Adrenal gland (tissue), 12 donors: ENCODE results near the gene PRM2. TPM values are rescaled to one million over a fixed set of nuclear protein-coding genes. Genes with fewer than 3 reads are reported as not detected.

ENCODE experiments used
- DNase-seq, 7 donors: peaks; one replicate each; pipeline ENCODE4 v3.0.0-alpha.2; 2019 to 2020
- H3K27ac ChIP-seq, 5 donors: fragments of 200-600 bp; sonication (generic) in 4 of 5; 1 replicate in 3 of 5; 2 replicates in 2 of 5; pipeline versions ENCODE4 v1.5.1 to v1.8.0; 2016 to 2020; ENCODE audit warnings: mild to moderate bottlenecking in 1 of 5
- H3K27me3 ChIP-seq: fragments of 200-600 bp; 2 replicates; pipeline ENCODE4 v1.8.0; 2021
- H3K36me3 ChIP-seq, 2 donors: fragments of 200-600 bp; replicated peaks in 1 of 2; 1 replicate in 1 of 2; 2 replicates in 1 of 2; pipeline versions ENCODE4 v1.5.1 to v1.8.0; 2018 to 2022
- H3K4me1 ChIP-seq, 2 donors: fragments of 200-600 bp; replicated peaks in 1 of 2; 1 replicate in 1 of 2; 2 replicates in 1 of 2; pipeline versions ENCODE4 v1.5.1 to v1.8.0; 2018 to 2021
- H3K4me3 ChIP-seq, 4 donors: fragments of 200-600 bp; sonication (generic) in 3 of 4; one replicate each; pipeline ENCODE4 v1.5.1; 2016 to 2018
- H3K9me3 ChIP-seq, 3 donors: fragments of 200-600 bp; sonication (generic) in 1 of 3; replicated peaks in 1 of 3; 1 replicate in 2 of 3; 2 replicates in 1 of 3; pipeline versions ENCODE4 v1.5.1 to v1.8.0; 2016 to 2021
- POLR2A ChIP-seq, 2 donors: fragments of 450-650 bp; IDR thresholded peaks; one replicate each; pipeline ENCODE4 v1.6.1; 2017; ENCODE audit warnings: antibody characterized with exemption in 2 of 2, mild to moderate bottlenecking in 2 of 2, moderate library complexity in 1 of 2
- WGBS, 4 donors: extraction: QIAGEN DNeasy Blood & Tissue Kit in 2 of 4; methylation state at CpG; one replicate each; pipeline versions ENCODE4 v1.1.5 to v1.1.7; 2013 to 2017; 5-methylcytosine and 5-hydroxymethylcytosine counted together
- intact Hi-C, 2 donors: fragments of 100-400 bp; cut with DNase I; formaldehyde crosslinking; loops; one replicate each; pipeline versions ENCODE4 v1.14.1 to v1.15.0; 2022 to 2023
- polyA plus RNA-seq, 3 donors: library from polyadenylated mRNA; stranded (reverse); fragments of 200-250 nt in 2 of 3; fragments of 350-450 nt in 1 of 3; fragmentation: Illumina TruSeq in 1 of 3; extraction: RNeasy Lipid Tissue Mini Kit (QIAGEN cat#74804) in 1 of 3; gene quantifications; one replicate each; pipeline ENCODE4 v1.2.3, GENCODE V29; 2013 to 2014
- total RNA-seq, 9 donors: library from RNA; depleted of rRNA in 4 of 9; stranded (reverse); fragments of >200 nt in 4 of 9; fragments of 120-200 nt in 1 of 9; fragmentation: NEBNext Ultra II Directional in 1 of 9; extraction: Animal tissue kit (Norgen Biotek cat#: 25700) in 1 of 9; gene quantifications; one replicate each; pipeline versions ENCODE4 v1.1.0 to v1.2.4, GENCODE V29; 2013 to 2023
- TF ChIP-seq, protein P1 (sequence below), 6 experiments: fragments of 450-650 bp in 4 of 6; fragments of 200-600 bp in 2 of 6; sonication (generic) in 1 of 6; IDR thresholded peaks; 1 replicate in 5 of 6; 2 replicates in 1 of 6; pipeline versions ENCODE4 v1.5.1 to v1.8.0; 2016 to 2021; ENCODE audit warnings: antibody characterized with exemption in 6 of 6, mild to moderate bottlenecking in 2 of 6, moderate library complexity in 1 of 6
- donor health status: healthy with polysubstance abuse.
- donor health status: Bipolar disorder and iron deficiency.
- donor health status: DM: yes; HTN: yes; CAD: no.
- donor health status: DM: no; HTN: no; CAD: no.
- donor health status: DM: no; HTN: no; CAD: no.
- donor health status: DM: yes; HTN: yes; CAD: no.

PRM2 gene
- total and polyA plus RNA-seq, 12 donors, result not detected

DNA sequence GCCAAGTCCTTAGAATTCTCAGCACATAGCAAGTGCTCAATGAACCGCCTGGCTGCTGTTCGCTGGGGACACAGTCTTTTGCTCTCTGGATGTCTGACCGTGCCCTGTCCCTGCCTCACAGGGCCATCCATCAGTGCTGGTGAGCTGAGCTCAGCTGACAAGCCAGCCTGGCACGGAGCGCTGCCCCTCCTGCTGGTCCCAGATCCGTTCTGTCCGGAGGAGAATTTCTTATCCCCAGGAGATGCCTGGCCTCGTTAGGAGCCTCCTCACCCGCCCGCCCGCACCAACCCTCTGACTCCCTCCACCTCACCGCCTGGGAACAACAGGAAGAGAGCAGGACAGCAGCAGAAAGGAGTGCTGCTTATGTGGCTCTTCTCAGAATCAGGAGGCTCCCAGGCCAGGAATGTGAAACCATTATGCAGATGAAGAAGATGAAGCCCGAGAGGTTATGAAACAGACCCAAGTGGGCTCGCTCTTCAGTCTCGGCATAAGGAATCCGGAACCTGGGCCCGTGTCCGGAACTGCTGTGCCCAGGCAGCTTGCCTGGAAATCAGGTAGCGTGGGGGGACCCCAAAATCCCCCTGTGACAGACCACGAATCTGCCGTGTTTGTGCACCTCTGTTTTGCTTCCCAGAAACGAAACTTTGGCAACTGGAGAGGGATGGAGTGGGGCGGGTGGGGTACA lies 40.2 kb upstream of the PRM2 start:
- DNase-seq, result no peak
- Histone ChIP-seq H3K4me3 (no peak overlapping the region), H3K27me3 (no peaks in the 10 kb centered on the region), H3K36me3 (no peaks in the 10 kb centered on the region), H3K4me1 (peaks cover 0 to 3% of the 10 kb centered on the region in 2 donors), H3K27ac (no peak overlapping the region), H3K9me3 (no peaks in the 10 kb centered on the region)
- 72 to 89% (median 80%) methylated on average over 13 to 23 of the region's 23 CpGs for WGBS, 4 donors
- TF ChIP-seq, protein P1, sequence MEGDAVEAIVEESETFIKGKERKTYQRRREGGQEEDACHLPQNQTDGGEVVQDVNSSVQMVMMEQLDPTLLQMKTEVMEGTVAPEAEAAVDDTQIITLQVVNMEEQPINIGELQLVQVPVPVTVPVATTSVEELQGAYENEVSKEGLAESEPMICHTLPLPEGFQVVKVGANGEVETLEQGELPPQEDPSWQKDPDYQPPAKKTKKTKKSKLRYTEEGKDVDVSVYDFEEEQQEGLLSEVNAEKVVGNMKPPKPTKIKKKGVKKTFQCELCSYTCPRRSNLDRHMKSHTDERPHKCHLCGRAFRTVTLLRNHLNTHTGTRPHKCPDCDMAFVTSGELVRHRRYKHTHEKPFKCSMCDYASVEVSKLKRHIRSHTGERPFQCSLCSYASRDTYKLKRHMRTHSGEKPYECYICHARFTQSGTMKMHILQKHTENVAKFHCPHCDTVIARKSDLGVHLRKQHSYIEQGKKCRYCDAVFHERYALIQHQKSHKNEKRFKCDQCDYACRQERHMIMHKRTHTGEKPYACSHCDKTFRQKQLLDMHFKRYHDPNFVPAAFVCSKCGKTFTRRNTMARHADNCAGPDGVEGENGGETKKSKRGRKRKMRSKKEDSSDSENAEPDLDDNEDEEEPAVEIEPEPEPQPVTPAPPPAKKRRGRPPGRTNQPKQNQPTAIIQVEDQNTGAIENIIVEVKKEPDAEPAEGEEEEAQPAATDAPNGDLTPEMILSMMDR (IDR thresholded peaks at IDR 0.05), result no peak
- TF ChIP-seq POLR2A (IDR thresholded peaks at IDR 0.05), result no peak
- intact Hi-C loops, result no loop called here

DNA sequence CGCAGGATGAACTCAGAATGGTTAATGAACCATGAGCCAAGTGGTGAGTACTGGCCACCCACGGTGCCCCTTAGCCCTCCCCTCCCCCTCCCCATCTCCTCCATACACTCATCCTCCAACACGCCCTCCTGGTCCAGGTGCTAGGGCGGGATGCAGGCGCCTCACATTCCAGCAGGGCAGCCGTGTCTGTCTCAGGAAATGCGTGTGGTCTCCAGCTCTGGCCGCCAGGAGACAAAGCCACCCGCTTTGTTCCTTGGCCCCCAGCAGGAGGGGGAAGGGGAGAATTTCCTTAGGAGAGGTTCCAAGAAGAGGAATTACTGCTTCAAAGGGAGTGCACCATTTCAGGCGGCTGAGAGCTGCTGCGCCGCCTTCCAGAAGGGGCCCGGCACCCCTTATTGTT lies 39.2 kb upstream of the PRM2 start:
- TF ChIP-seq POLR2A (IDR thresholded peaks at IDR 0.05), result no peak
- TF ChIP-seq, protein P1 (IDR thresholded peaks at IDR 0.05), result no peak
- intact Hi-C loops, result no loop called here
- H3K9me3 ChIP-seq, result no peaks in the 10 kb centered on the region
- H3K36me3 ChIP-seq, result no peaks in the 10 kb centered on the region
- H3K4me1 ChIP-seq, result peaks cover 0 to 6% of the 10 kb centered on the region in 2 donors
- no peaks in the 10 kb centered on the region for H3K27me3 ChIP-seq
- H3K27ac ChIP-seq, result peak overlapping the region in 1 of 5 donors; percentile 10
- no peak for DNase-seq
- H3K4me3 ChIP-seq, result no peak overlapping the region
- WGBS, 4 donors, result 56 to 69% (median 65%) methylated on average over 9 to 13 of the region's 13 CpGs

DNA sequence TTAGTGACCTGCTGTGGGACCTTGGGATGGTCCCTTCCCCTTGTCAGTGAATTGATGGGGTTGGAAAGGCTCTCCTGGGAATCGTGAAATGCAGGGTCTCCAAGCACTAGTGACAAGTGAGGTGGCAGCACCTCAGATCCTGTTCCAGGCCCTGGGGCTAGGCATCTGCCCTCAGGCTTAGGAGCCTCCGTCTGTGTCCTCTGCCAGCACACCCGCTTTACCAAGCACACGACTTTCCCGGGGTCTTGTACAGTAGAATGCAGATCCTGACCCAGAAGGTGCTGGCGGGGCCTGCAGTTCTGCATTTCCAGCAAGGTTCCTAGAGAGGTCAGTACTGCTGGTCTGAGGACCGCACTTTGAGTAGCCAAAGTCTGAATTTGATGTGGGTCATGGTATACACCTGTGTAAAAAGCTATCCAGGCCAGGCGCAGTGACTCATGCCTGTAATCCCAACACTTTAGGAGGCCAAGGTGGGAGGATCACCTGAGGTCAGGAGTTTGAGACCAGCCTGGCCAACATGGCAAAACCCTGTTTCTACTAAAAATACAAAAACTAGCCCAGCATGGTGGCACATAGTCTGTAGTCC lies 38.1 kb upstream of the PRM2 start:
- intact Hi-C loops, result no loop called here
- Histone ChIP-seq H3K36me3 (no peaks in the 10 kb centered on the region), H3K27me3 (no peaks in the 10 kb centered on the region), H3K9me3 (no peaks in the 10 kb centered on the region), H3K27ac (no peak overlapping the region), H3K4me1 (peaks cover 0 to 6% of the 10 kb centered on the region in 2 donors), H3K4me3 (no peak overlapping the region)
- 93 to 100% (median 95%) methylated on average over 7 to 8 of the region's 8 CpGs for whole genome bisulfite sequencing, 4 donors
- DNase-seq, result no peak
- TF ChIP-seq POLR2A (IDR thresholded peaks at IDR 0.05), result no peak
- TF ChIP-seq, protein P1 (IDR thresholded peaks at IDR 0.05), result no peak

DNA sequence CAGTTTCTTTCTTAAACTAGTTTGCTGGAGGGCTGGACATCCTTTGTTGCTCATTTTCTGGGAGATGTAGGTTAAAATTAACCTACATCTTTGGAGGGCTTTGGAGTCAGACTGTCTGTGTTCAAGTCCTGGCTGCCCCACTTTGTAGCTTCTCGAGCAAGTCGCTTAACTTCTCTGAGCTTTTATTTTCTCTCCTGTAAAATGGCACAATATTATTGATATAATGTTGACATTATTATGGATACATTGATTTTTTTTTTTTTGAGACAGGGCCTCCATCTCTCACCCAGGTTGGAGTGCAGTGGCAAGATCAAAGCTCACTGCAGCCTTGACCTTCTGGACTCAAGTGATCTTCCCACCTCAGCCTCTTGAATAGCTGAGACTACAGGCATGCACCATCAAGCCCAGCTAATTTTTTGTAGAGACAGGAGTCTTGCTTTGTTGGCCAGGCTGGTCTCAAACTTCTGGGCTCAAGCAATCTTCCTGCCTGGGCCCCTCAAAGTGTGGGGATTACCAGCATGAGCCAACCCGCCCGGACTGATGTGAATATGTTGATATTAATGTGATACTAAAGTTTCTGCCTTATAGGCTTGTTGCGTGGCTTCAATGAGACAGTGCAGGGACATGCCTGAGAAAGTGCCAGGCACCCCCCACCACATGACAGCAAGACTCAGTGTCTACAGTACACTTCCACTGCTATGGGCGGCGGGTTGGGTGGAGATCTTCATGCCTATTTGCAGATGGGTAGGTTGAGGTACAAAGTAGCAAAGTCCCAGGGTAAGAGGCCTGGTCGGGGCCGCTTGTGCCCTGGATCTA lies 37.4 kb upstream of the PRM2 start:
- Histone ChIP-seq H3K4me1 (peaks cover 0 to 6% of the 10 kb centered on the region in 2 donors), H3K4me3 (no peak overlapping the region), H3K9me3 (no peaks in the 10 kb centered on the region), H3K27me3 (no peaks in the 10 kb centered on the region), H3K27ac (no peak overlapping the region), H3K36me3 (no peaks in the 10 kb centered on the region)
- no peak for DNase-seq
- intact Hi-C loops, result no loop called here
- 90 to 96% (median 95%) methylated on average over 9 of the region's 9 CpGs for WGBS, 4 donors
- TF ChIP-seq, protein P1 (IDR thresholded peaks at IDR 0.05), result no peak
- no peak for TF ChIP-seq POLR2A (IDR thresholded peaks at IDR 0.05)
